ENCODE results near the gene ROBO2.

DNA sequence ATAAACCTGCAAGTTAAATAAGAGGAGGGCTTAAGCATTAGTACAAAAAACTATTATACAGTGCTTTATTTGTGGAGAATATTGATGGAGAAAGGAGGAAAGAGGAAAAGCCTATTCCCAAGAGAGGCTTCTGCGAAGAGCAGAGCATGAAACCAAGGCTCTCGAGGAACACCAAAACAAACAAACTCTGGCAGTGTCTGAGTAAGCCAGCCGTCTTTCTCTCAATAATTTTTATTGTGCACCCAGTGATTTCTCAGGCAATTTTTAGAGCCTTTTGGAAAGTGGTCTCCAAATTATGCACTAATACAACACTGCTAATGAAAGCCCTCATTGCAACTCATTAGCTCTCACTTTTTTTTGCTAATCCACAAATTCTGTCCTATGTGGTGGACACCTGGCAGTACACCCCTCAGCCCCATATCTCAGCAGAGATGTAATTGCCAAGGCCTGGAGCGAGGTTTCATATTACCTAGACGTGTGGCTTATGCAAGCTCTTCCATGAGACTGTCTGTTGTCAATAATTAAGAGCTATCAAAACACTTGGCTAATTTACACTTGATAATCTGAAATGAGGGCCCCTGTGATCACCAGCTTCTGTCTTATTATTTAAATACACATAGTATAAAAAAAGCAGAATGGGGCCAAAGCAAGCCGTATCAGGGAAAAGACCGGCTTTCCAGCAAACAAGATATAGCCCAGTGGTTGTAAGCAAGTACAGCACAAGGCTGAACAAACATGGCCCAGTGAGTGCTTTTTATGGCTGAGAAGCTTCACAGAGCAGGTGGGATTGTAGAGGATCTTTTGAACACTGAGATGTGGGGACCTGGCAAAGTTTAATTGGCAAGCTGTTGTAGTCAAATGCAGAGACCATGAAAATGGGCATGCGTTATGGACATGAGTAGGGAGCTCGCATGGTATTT is 216.9 kb downstream of the ROBO2 start:
- TF ChIP-seq CTCF (IDR thresholded peaks at IDR 0.05 in 8 of 11, conservative IDR thresholded peaks at IDR 0.05 in 3 of 11) (no peak), POLR2A (IDR thresholded peaks at IDR 0.05) (no peak), POLR2AphosphoS5 (IDR thresholded peaks at IDR 0.05) (no peak)
